Stomach (tissue), 9 donors: ENCODE data around the gene PKD1. TPM values are rescaled to one million over a fixed set of nuclear protein-coding genes. Genes with fewer than 3 reads are reported as not detected.

Experiments used
- DNase-seq, 2 donors: peaks; one replicate each; pipeline versions ENCODE4 v3.0.0 to v3.0.0-alpha.2; 2013 to 2019
- H3K27ac ChIP-seq, 5 donors: fragments of 200-600 bp in 4 of 5; sonication (generic) in 4 of 5; one replicate each; pipeline ENCODE4 v1.5.1; 2013 to 2019; ENCODE audit warnings: mild to moderate bottlenecking in 1 of 5, moderate library complexity in 1 of 5
- H3K27me3 ChIP-seq, 3 donors: fragments of 200-600 bp; sonication (generic); one replicate each; pipeline ENCODE4 v1.5.1; 2017 to 2019; ENCODE audit warnings: mixed run types in 1 of 3
- H3K36me3 ChIP-seq, 4 donors: fragments of 200-600 bp; sonication (generic); 1 replicate in 3 of 4; 2 replicates in 1 of 4; pipeline ENCODE4 v1.5.1; 2016 to 2019
- H3K4me1 ChIP-seq, 4 donors: fragments of 200-600 bp; sonication (generic); one replicate each; pipeline ENCODE4 v1.5.1; 2016 to 2019
- H3K4me3 ChIP-seq, 4 donors: fragments of 200-600 bp; sonication (generic) in 3 of 4; one replicate each; pipeline ENCODE4 v1.5.1; 2016 to 2019; ENCODE audit warnings: mild to moderate bottlenecking in 1 of 4
- H3K9me3 ChIP-seq, 4 donors: fragments of 200-600 bp; sonication (generic); one replicate each; pipeline ENCODE4 v1.5.1; 2016 to 2019
- CTCF ChIP-seq, 7 experiments: fragments of 450-650 bp in 4 of 7; fragments of 200-600 bp in 3 of 7; sonication (generic) in 3 of 7; IDR thresholded peaks; one replicate each; pipeline ENCODE4 v1.5.1; 2016 to 2019; ENCODE audit warnings: antibody characterized with exemption in 7 of 7, control low read depth in 2 of 7, mild to moderate bottlenecking in 1 of 7
- EP300 ChIP-seq: sonication (generic); formaldehyde crosslinking; IDR thresholded peaks from one replicate; pipeline ENCODE4 v1.6.1; 2017; ENCODE audit warnings: antibody characterized with exemption
- POLR2A ChIP-seq, 4 donors: fragments of 450-650 bp; IDR thresholded peaks; one replicate each; pipeline ENCODE4 v1.6.1; 2016; ENCODE audit warnings: antibody characterized with exemption in 4 of 4, control low read depth in 2 of 4, mild to moderate bottlenecking in 1 of 4, moderate library complexity in 1 of 4
- POLR2AphosphoS5 ChIP-seq, 3 donors: sonication (generic); formaldehyde crosslinking; IDR thresholded peaks; one replicate each; pipeline ENCODE4 v1.6.1; 2016; ENCODE audit warnings: antibody characterized with exemption in 3 of 3
- WGBS, 5 donors: extraction: QIAGEN DNeasy Blood & Tissue Kit in 3 of 5; methylation state at CpG; one replicate each; pipeline versions ENCODE4 v1.1.5 to v1.1.7; 2013 to 2018; 5-methylcytosine and 5-hydroxymethylcytosine counted together
- intact Hi-C: fragments of 100-400 bp; cut with DNase I; formaldehyde crosslinking; loops from one replicate; pipeline ENCODE4 v1.15.1; 2023; ENCODE audit warnings: low total_unique reads
- polyA plus RNA-seq, 3 donors: library from polyadenylated mRNA; stranded (reverse); fragments of 200-250 nt; gene quantifications; one replicate each; pipeline ENCODE4 v1.2.3, GENCODE V29; 2013
- total RNA-seq, 5 donors: library from RNA; depleted of rRNA; stranded (reverse); fragments of >200 nt; gene quantifications; one replicate each; pipeline versions ENCODE4 v1.1.0 to v1.2.3, GENCODE V29; 2014 to 2016
- donor health status: healthy with polysubstance abuse.
- donor health status: Bipolar disorder and iron deficiency.
- donor health status: healthy.

The PKD1 gene
- total and polyA plus RNA-seq, 8 donors = 10.4 to 776 (median 90.7) TPM

- H3K27ac ChIP-seq = no peak overlapping the region
- TF ChIP-seq EP300 (no peak), CTCF (IDR thresholded peaks at IDR 0.05) (no peak), POLR2AphosphoS5 (IDR thresholded peaks at IDR 0.05) (no peak)
- H3K27me3 ChIP-seq = peaks cover 0 to 13% (median 0%) of the 10 kb centered on the region in 3 donors
- no peak overlapping the region for H3K4me3 ChIP-seq
- 68 to 89% (median 75%) methylated on average over 21 to 46 of the region's 46 CpGs for WGBS, 5 donors
- H3K9me3 ChIP-seq = no peaks in the 10 kb centered on the region
- peaks cover 0 to 5% (median 3%) of the 10 kb centered on the region in 4 donors for H3K4me1 ChIP-seq
- no peak for DNase-seq
- H3K36me3 ChIP-seq = peaks cover 19 to 21% (median 20%) of the 10 kb centered on the region in 4 donors
- intact Hi-C loops = no loop called here
Measured at GRCh38 chr16:2180962-2181923, 45.5 kb upstream of the PKD1 start.

GRCh38 chr16:2180461-2180860, 44.8 kb upstream of the PKD1 start:
- intact Hi-C loops = no loop called here
- peaks cover 26 to 29% (median 28%) of the 10 kb centered on the region in 4 donors for H3K36me3 ChIP-seq
- H3K4me3 ChIP-seq = no peak overlapping the region
- no peak overlapping the region for H3K27ac ChIP-seq
- H3K4me1 ChIP-seq = peaks cover 0 to 5% (median 3%) of the 10 kb centered on the region in 4 donors
- H3K27me3 ChIP-seq = peaks cover 0 to 13% (median 0%) of the 10 kb centered on the region in 3 donors
- no peak for TF ChIP-seq POLR2AphosphoS5 (IDR thresholded peaks at IDR 0.05)
- no peak for TF ChIP-seq POLR2A (IDR thresholded peaks at IDR 0.05)
- no peak for TF ChIP-seq EP300
- TF ChIP-seq CTCF (IDR thresholded peaks at IDR 0.05) = no peak
- H3K9me3 ChIP-seq = no peaks in the 10 kb centered on the region
- no peak for DNase-seq
- 94 to 95% (median 95%) methylated on average over 24 to 43 of the region's 43 CpGs for WGBS, 5 donors

GRCh38 chr16:2179576-2179975, 43.9 kb upstream of the PKD1 start:
- Histone ChIP-seq H3K27me3 (peaks cover 0 to 13% (median 0%) of the 10 kb centered on the region in 3 donors), H3K27ac (no peak overlapping the region), H3K4me3 (no peak overlapping the region), H3K36me3 (peaks cover 35 to 38% (median 37%) of the 10 kb centered on the region in 4 donors), H3K4me1 (peaks cover 0 to 5% (median 3%) of the 10 kb centered on the region in 4 donors), H3K9me3 (no peaks in the 10 kb centered on the region)
- intact Hi-C loops = no loop called here
- TF ChIP-seq POLR2AphosphoS5 (IDR thresholded peaks at IDR 0.05) = no peak
- TF ChIP-seq CTCF (IDR thresholded peaks at IDR 0.05) = no peak
- TF ChIP-seq POLR2A (IDR thresholded peaks at IDR 0.05) = no peak
- no peak for TF ChIP-seq EP300
- 87 to 96% (median 93%) methylated on average over 16 to 31 of the region's 31 CpGs for WGBS, 5 donors
- no peak for DNase-seq

GRCh38 chr16:2179107-2179501, 43.4 kb upstream of the PKD1 start:
- H3K9me3 ChIP-seq = no peaks in the 10 kb centered on the region
- intact Hi-C loops = no loop called here
- H3K4me3 ChIP-seq = no peak overlapping the region
- TF ChIP-seq POLR2AphosphoS5 (IDR thresholded peaks at IDR 0.05) (no peak), POLR2A (IDR thresholded peaks at IDR 0.05) (no peak), CTCF (IDR thresholded peaks at IDR 0.05) (no peak), EP300 (no peak)
- peaks cover 0 to 5% (median 3%) of the 10 kb centered on the region in 4 donors for H3K4me1 ChIP-seq
- H3K27me3 ChIP-seq = peaks cover 0 to 13% (median 0%) of the 10 kb centered on the region in 3 donors
- WGBS, 5 donors = 36 to 58% (median 50%) methylated on average over 14 to 50 of the region's 50 CpGs
- DNase-seq = no peak
- H3K36me3 ChIP-seq = peaks cover 40 to 42% (median 41%) of the 10 kb centered on the region in 4 donors
- no peak overlapping the region for H3K27ac ChIP-seq
